Thoracic aorta (tissue), 2 donors: ENCODE results near the gene MYOF. TPM values are rescaled to one million over a fixed set of nuclear protein-coding genes. Genes with fewer than 3 reads are reported as not detected.

Experiments
- ATAC-seq: fragments of 150-250 bp; one replicate; pipeline ENCODE4 v1.8.0; 2017; ENCODE audit warnings: low read depth; ENCODE audit not compliant: insufficient number of reproducible peaks, low FRiP score
- DNase-seq: peaks from one replicate; pipeline ENCODE4 v3.0.0-alpha.2; 2020; ENCODE audit warnings: low spot score
- H3K27ac ChIP-seq, 2 donors: fragments of 200-600 bp; sonication (generic); 1 replicate in 1 of 2; 2 replicates in 1 of 2; pipeline ENCODE4 v1.5.1; 2016; ENCODE audit warnings: mild to moderate bottlenecking in 2 of 2, moderate library complexity in 2 of 2
- H3K27me3 ChIP-seq: fragments of 200-600 bp; sonication (generic); replicated peaks from 2 replicates; pipeline ENCODE4 v1.6.0; 2016; ENCODE audit warnings: mild to moderate bottlenecking; ENCODE audit not compliant: insufficient read depth
- H3K36me3 ChIP-seq: fragments of 200-600 bp; sonication (generic); one replicate; pipeline ENCODE4 v1.5.1; 2016
- H3K4me1 ChIP-seq, 2 donors: fragments of 200-600 bp; sonication (generic); 1 replicate in 1 of 2; 2 replicates in 1 of 2; pipeline versions ENCODE4 v1.5.1 to v1.6.0; 2016; ENCODE audit warnings: low read depth in 2 of 2, mild to moderate bottlenecking in 1 of 2; ENCODE audit not compliant: control insufficient read depth in 1 of 2
- H3K4me3 ChIP-seq: fragments of 200-600 bp; sonication (generic); 2 replicates; pipeline ENCODE4 v1.5.1; 2016; ENCODE audit warnings: mild to moderate bottlenecking
- H3K9me3 ChIP-seq: fragments of 200-600 bp; sonication (generic); 2 replicates; pipeline ENCODE4 v1.5.1; 2016
- total RNA-seq, 2 donors: library from RNA; depleted of rRNA; stranded (reverse); fragments of >200 nt; gene quantifications; one replicate each; pipeline versions ENCODE4 v1.1.0 to v1.2.3, GENCODE V29; 2016
- TF ChIP-seq, protein P1 (sequence below): fragments of 200-600 bp; sonication (generic); IDR thresholded peaks from one replicate; pipeline ENCODE4 v1.5.1; 2019; ENCODE audit warnings: antibody characterized with exemption

The MYOF gene
- total RNA-seq, 2 donors from 2014 or later = 132 to 138 TPM

DNA sequence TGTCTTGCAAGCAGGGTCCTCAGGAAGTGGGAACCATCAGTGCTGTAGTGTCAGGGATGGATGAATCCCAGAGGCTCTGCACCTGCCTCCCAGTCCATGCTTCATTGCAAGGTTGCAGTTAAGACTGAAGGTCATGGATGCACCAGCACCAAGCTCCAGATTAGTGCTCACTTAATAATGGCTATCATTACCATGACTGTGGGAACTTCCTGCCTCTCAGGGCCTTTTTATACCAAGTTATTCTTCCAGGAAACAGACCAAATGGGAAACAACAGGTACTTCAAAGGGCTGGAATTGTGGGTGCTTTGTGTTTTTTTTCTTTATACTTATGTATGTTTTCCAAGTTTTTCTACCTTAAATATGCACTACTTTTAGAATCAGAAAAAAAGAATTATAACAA is 210.8 kb downstream of the MYOF start:
- Histone ChIP-seq H3K4me3 (no peak overlapping the region), H3K27me3 (no peaks in the 10 kb centered on the region), H3K9me3 (no peaks in the 10 kb centered on the region), H3K27ac (no peak overlapping the region), H3K36me3 (no peaks in the 10 kb centered on the region), H3K4me1 (no peaks in the 10 kb centered on the region)
- ATAC-seq = no peak
- TF ChIP-seq, protein P1, sequence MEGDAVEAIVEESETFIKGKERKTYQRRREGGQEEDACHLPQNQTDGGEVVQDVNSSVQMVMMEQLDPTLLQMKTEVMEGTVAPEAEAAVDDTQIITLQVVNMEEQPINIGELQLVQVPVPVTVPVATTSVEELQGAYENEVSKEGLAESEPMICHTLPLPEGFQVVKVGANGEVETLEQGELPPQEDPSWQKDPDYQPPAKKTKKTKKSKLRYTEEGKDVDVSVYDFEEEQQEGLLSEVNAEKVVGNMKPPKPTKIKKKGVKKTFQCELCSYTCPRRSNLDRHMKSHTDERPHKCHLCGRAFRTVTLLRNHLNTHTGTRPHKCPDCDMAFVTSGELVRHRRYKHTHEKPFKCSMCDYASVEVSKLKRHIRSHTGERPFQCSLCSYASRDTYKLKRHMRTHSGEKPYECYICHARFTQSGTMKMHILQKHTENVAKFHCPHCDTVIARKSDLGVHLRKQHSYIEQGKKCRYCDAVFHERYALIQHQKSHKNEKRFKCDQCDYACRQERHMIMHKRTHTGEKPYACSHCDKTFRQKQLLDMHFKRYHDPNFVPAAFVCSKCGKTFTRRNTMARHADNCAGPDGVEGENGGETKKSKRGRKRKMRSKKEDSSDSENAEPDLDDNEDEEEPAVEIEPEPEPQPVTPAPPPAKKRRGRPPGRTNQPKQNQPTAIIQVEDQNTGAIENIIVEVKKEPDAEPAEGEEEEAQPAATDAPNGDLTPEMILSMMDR = no peak
- no peak for DNase-seq

DNA sequence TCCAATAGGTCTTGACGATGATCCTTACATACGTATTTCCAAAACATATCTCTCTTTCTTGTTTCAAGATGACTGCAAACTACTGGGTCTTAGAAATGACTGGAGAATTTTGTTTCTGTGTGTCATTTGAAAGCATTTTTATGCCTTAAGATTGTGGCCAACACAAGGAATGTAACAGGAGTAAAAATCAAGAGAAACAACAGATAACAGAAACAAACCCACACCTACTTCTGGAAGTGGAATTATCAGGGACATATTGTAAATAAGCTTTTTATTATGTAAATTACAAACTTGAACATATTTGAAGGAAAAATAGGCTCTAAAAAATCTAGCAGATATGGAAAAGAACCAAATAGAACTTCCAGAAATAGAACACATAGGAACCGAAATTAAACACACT is 212.9 kb downstream of the MYOF start:
- ATAC-seq (no peak), DNase-seq (no peak)
- no peak overlapping the region for H3K27ac ChIP-seq
- H3K9me3 ChIP-seq = no peaks in the 10 kb centered on the region
- H3K4me1 ChIP-seq = no peaks in the 10 kb centered on the region
- no peak overlapping the region for H3K4me3 ChIP-seq
- TF ChIP-seq, protein P1 = no peak
- no peaks in the 10 kb centered on the region for H3K27me3 ChIP-seq
- no peaks in the 10 kb centered on the region for H3K36me3 ChIP-seq

DNA sequence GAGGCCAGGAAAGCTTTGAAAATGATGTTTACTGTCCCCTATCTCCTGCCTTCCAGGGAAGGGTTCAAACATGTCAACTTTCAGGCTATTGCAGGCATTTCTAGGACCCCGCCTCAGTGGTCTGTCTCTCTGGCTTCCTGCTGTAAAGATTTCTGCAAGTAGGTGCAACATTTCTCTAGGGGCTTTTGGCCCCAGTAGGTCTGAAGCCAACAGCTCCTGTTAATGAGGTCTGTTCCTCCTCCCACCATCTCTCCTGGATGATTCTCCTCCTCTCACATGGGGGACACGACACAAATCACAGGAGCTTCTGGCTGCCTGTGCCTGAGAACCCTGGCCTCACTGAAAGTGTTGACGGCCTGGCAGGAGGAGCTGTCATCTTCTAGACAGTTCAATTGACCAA is 214.1 kb downstream of the MYOF start:
- Histone ChIP-seq H3K9me3 (no peaks in the 10 kb centered on the region), H3K36me3 (no peaks in the 10 kb centered on the region), H3K4me1 (no peaks in the 10 kb centered on the region), H3K4me3 (no peak overlapping the region), H3K27ac (no peak overlapping the region), H3K27me3 (no peaks in the 10 kb centered on the region)
- no peak for DNase-seq
- TF ChIP-seq, protein P1 = no peak
- no peak for ATAC-seq

DNA sequence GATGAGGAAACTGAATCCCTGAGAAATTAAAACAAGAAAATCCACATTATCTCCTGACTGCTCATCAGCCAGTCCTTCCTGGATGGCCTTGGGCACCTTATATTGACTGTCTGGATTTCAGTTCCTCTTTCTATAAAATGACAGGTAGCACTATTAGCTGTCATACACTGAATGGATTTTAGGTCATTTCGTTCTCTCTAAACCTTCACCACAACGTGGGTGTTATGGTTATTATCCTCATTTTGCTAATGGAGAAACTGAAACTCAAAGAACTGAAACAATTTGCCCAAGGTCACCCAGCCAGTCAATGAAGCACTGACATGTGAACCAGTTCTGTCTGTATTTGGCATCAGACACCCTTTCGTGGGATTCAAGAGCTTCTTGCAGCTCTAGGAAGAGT is 214.6 kb downstream of the MYOF start:
- Histone ChIP-seq H3K27ac (no peak overlapping the region), H3K4me1 (no peaks in the 10 kb centered on the region), H3K9me3 (no peaks in the 10 kb centered on the region), H3K27me3 (no peaks in the 10 kb centered on the region), H3K36me3 (no peaks in the 10 kb centered on the region), H3K4me3 (no peak overlapping the region)
- TF ChIP-seq, protein P1 = no peak
- no peak for DNase-seq
- ATAC-seq = no peak

DNA sequence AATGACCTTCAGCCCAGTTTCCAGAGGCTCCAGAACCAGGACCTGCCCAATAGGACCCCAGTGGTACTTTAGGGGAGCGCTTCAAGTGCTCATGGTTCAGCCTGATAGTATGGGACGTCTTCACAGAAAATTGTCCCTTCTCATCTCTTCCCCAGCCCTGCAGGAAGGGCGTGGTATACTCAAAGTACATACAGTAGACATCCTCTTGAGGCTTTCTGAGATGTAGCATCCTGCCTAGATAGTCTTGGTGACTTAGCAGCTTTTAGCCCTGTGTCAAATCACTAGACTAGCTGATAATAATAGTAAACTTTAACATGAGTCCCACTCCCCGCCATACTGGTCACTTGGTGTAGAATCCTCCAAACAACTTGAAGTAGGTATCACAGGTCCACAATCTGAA is 215.3 kb downstream of the MYOF start:
- DNase-seq (no peak), ATAC-seq (no peak)
- H3K9me3 ChIP-seq = no peaks in the 10 kb centered on the region
- no peak overlapping the region for H3K27ac ChIP-seq
- no peaks in the 10 kb centered on the region for H3K27me3 ChIP-seq
- H3K36me3 ChIP-seq = no peaks in the 10 kb centered on the region
- no peaks in the 10 kb centered on the region for H3K4me1 ChIP-seq
- no peak overlapping the region for H3K4me3 ChIP-seq
- TF ChIP-seq, protein P1 = no peak
